Gastroesophageal sphincter (tissue), 3 donors: ENCODE results near the gene KIF13A.

Experiments
- CTCF ChIP-seq, 4 experiments: fragments of 200-600 bp in 2 of 4; fragments of 450-650 bp in 2 of 4; sonication (generic) in 1 of 4; IDR thresholded peaks; one replicate each; pipeline ENCODE4 v1.5.1; 2017 to 2019; ENCODE audit warnings: antibody characterized with exemption in 4 of 4, mild to moderate bottlenecking in 2 of 4, moderate library complexity in 2 of 4
- EP300 ChIP-seq: sonication (generic); formaldehyde crosslinking; IDR thresholded peaks from one replicate; pipeline ENCODE4 v1.6.1; 2017; ENCODE audit warnings: antibody characterized with exemption, mild to moderate bottlenecking
- POLR2A ChIP-seq, 2 donors: fragments of 450-650 bp; IDR thresholded peaks; one replicate each; pipeline ENCODE4 v1.6.1; 2017; ENCODE audit warnings: antibody characterized with exemption in 2 of 2, mild to moderate bottlenecking in 2 of 2, moderate library complexity in 1 of 2

DNA sequence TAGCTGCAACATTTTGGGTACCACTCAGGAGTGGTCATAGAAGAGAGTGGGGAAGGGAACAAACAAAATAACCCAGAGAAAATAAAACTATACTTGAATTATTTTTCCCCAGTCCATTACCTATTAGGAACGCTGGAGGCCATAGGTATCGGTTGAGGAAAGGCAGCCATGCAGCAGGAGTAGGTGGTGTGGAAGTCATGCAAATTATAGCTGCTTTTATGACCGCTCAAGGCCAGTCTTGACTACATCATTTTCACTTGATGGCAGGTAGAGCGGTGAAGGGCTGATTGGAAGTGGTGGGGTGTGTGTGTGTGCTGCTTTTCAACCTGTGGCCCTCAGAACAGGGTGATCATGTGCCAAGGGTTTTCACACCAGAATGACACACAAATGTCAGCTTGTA, 36.5 kb upstream of the KIF13A start:
- no peak for TF ChIP-seq EP300
- TF ChIP-seq POLR2A (IDR thresholded peaks at IDR 0.05), result no peak
- no peak for TF ChIP-seq CTCF (IDR thresholded peaks at IDR 0.05)
